Dedifferentiated amniotic fluid mesenchymal stem cell (primary cell): ENCODE results near the gene ERICH6B.

ENCODE experiments used
- DNase-seq: peaks from one replicate; pipeline ENCODE4 v3.0.0-alpha.2; 2016; ENCODE audit errors: extremely low spot score

Gene ERICH6B

DNA sequence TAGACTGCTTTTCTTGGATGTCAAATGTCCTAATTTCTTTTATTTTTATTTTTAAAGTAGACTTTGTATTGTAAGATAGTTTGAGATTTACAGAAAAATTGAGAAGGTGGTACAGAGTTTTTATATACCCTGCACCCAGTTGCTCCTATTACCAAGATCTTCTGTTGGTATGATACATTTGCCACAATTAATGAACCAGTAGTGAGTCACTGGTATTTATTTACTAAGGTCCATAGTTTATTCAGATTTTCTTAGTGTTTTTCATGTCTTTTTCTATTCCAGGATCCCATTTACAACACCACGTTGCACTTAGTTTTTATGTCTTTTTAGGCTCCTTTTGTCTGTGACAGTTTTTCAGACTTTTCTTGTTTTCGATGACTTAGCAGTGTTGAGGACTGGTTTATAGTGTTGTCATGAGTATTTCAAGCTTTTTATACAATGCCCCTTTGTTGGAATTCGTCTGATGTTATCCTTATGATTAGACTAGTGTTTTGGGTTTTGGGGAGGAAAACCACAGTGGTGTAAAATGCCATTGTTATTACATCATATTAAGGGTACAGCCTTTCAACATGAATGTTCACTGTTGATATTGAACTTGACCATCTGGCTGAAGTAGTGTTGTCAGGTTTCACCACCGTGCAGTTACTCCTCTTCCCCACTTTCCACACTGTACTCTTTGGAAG lies 114.9 kb downstream of the ERICH6B start:
- DNase-seq, result peak; percentile 80

GRCh38 chr13:45496942-45497341 lies 118.6 kb downstream of the ERICH6B start:
- DNase-seq, result no peak

DNA sequence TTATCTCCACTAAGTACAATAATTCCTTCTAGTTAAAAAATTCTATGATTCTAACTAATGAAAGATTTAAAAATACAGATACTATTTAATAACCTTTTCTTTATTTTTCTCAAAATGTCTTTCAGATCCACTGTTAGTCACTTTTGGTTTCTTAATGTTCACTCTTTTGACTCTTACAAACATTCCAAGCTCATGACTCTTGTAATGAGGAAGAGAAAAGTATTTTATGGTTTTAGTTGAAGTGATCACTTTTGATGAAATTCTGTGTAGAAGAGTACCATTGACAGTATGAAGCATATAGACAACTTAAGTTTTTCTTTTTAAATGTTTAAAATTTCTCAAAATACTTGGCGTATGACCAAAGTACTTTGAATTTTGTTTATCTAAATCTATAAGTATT lies 123.0 kb downstream of the ERICH6B start:
- peak; percentile 39 for DNase-seq
